HS-5 (cell line): ENCODE measurements around the gene PMM2.

ENCODE experiments used
- DNase-seq: peaks from one replicate; pipeline ENCODE4 v3.0.0-alpha.2; 2012; ENCODE audit warnings: low read depth

The PMM2 gene

DNA sequence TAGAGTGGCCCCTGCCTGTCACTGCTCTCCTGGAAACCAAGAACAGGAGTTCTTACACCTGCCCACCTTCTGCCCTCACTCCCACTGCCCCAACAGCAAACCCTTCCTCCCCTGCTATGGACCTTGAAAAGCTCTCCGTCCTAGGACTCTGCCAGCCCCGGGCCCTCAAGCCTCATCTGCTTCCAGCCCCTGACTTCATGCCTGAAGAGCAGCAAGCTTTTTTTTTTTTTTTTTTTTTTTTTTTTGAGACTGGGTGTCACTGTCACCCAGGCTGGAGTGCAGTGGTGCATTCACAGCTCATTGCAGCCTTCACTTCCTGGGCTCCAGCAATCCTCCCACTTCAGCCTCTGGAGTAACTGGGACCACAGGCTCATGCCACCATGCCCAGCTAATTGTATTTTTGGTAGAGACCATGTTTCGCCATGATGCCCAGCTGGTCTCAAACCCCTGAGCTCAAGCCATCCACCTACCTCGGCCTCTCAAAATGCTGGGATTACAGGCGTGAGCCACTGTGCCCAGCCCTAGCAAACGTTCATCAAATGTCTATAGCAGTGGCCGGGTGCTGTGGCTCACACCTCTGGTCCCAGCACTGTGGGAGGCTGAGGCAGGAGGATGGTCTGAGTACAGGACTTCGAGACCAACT, 54.2 kb downstream of the PMM2 start:
- no peak for DNase-seq

DNA sequence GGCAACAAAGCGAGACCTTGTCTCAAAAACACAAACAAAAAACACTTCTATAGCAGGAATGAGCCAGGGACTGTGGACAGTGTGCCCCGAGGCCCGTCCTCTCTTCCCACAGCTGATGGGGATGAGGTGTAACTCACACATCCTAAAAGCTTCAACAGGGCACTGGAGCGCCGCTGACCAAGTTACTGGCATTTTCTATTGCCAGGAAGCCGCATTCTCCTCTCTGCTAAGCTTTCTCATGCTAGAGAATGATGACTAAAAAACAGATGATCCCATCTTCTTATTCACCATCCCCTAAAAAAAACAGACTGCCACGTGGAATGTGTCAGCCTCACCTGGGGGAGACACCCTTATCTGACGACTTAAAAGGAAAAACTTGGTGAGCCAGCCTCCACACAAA, 54.9 kb downstream of the PMM2 start:
- no peak for DNase-seq

DNA sequence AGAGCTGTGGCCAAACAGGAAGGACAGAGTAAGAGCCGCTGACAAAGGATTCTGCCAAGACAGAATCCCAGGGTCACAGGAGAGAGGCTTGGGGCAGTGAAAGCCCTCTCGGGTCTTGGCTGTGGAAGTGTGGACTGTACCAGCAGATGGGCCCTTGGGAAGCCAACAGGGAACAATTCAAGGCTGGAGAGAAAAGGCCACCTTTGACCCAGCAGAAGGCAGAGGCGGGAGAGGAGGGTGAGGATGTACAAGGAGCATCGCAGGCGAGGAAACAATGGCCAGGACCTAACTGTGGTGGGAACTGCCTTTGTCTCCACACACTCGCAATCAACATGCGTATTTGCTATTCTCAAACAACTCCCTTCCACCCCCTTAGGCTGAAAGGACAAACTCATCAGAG, 55.5 kb downstream of the PMM2 start:
- DNase-seq = no peak

DNA sequence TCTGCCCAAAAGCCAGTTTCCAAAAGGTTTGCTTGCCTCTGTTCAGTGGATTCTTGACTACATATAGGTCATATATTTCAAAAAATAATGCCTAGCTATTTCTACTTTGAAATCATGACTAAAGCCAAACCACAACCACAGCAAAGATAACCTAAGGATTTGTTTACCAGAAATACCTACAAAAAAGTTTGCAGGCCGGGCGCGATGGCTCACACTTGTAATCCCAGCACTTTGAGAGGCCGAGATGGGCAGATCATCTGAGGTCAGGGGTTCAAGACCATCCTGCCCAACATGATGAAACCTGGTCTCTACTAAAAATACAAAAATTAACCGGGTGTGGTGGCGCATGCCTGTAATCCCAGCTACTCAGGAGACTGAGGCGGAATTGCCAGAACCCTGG, 56.0 kb downstream of the PMM2 start:
- DNase-seq = no peak

DNA sequence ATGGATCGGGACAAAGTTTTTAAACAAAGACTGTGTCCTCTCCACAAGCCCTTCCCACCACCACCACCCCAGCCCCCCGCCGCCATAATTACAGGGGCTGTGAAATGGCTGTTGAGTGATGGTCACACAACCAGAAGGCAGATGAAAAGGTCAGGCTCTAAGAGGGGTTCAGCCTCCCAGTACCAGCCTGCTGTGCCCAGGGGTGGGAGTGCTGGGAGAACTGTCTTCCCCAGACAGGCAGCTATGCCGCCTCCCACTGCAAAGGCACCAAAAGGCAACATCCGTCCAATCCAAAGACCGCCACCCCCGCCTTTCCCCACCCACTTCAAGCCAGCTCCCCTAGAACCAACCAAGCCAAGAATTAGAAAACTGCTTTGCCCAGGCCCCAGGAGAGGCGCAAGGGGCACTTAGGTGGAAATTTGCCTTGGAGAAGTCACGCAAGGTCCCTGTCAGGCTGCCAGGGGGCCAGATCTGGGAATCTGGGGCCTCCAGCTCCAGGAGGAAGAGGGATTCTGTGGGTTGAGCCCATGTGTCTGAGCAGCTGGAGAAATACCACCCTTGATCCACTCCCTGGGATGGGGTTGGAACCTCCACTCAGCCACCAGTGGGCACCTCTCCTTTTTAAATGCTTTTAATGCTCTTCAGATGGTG, 56.8 kb downstream of the PMM2 start:
- DNase-seq = no peak

DNA sequence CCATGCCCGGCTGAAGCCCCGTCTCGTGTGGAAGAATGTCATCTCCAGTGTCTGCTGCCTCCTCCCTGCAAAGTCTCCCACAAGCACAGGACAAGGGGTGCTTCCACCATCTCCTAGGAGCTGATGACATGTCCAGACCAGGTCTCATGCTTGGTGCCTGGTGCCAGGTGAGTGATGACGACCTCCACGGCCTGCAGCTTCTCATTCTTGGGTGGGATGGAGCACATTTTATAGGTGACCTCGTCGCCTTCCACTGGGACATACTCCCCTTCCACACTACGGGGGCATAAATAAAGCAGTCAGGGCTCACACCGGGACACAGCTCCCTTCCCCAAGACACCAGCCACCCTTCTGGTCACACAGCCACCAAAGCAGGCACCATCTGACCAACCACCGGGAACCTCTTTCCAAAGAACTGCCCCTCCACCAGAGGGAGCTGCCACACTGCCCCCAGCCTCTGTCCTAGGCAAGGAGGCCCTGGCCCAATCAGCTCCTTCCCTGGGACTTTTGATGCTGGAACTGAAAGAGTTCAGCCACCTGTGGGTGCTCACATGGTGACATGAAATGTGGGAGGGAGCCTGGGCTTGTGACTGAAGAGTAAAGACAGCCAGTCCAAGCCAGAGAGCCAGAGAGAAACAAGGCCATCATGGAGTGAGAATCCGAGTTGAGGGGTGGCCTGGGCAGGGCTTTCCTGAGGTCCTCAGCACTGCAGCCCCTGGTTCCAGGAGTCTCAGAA, 57.6 kb downstream of the PMM2 start:
- no peak for DNase-seq

DNA sequence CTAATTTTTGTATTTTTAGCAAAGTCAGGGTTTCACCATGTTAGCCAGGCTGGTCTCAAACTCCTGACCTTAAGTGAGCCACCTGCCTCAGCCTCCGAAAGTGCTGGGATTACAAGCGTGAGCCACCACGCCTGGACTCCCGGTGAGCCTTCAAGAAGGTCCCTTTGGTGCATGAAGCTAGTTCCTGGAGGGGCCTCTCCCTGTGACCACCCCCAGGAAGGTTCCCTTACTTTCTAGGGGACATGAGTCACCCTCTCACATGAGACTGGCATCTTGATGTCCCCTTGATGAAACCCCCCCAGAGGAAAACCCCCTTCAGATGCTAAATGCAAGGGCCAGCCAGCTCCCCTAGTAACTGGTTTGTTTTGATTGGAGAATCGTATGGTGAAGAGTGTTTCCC, 58.3 kb downstream of the PMM2 start:
- no peak for DNase-seq

DNA sequence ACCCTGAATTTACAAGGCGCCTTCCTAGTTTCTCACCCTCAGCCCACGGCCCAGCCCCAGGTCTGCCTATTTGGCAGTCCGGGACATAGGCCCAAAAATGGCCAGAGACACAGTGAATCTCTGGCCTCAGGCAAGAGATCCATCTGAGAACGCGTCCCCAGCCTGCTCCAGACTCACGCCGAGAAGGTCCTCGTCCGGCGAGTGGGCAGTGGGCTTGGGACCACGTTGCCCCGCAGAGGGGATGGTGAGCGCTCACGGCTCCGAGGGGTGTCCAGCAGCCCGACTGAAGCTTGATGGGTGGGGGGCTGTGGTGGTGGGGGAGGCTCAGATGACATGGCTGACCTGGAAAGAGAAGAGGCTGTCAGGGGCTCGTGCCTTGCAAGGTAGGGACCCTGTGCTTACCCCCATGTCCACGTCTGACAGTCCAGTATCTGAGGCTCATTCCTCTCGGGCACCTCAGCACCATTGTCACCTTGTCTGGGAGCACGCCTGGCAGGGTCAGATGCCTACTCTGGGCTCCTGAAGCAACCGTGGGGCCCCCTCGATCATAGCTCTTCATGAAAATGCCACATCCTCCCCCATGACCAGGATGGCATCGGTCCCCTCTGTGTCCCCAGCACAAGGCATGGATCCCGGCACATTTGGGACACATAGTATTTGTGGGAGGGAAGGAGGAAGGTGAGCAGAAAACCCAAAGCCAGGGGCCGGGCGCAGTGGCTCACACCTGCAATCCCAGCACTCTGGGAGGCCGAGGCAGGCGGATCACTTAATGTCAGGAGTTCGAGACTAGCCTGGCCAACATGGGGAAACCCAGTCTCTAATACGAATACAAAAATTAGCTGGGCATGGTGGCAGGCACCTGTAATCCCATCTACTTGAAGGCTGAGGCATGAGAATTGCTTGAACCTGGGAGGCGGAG, 61.6 kb downstream of the PMM2 start:
- no peak for DNase-seq

DNA sequence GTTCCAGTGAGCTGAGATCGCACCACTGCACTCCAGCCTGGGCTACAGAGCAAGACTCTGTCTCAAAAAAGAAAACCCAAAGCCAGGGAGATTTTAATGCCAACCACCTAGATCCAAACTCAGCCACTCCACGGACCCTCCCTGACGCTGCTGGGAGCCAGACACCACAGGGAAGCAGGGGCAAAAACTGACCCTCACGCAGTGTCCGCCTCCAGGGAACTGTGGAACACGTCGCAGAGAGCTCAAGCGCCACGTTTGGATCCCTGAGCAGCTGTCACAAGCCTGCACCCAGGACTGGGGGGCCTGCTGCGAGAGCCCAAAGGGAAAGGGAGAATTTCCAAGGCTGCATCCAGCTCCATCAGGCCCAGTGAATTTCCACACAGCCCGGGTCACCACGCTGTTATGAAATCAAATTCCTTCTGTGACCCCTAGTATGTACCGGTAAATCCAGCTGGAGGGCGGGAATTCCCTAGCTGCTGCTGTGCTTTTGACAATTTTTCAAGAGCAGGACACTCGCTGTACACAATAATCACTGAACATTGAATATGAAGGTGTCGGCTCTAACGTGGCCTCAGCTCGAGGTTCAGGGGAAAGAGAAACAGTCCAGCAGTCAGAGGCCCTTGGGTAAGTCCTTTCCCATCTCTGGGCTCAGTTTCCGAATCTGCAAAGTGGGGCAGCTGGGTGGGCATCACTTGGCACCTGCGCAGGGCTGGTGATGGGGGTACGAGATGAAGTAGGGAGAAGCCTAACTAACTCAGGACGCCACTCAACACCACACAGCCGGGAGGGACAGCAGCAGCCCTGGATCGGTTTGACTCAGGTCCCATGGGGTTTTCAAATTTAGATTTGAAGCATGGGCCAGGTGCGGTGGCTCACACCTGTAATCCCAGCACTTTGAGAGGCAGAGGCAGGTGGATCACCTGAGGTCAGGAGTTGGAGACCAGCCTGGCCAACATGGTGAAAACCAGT, 62.6 kb downstream of the PMM2 start:
- no peak for DNase-seq

DNA sequence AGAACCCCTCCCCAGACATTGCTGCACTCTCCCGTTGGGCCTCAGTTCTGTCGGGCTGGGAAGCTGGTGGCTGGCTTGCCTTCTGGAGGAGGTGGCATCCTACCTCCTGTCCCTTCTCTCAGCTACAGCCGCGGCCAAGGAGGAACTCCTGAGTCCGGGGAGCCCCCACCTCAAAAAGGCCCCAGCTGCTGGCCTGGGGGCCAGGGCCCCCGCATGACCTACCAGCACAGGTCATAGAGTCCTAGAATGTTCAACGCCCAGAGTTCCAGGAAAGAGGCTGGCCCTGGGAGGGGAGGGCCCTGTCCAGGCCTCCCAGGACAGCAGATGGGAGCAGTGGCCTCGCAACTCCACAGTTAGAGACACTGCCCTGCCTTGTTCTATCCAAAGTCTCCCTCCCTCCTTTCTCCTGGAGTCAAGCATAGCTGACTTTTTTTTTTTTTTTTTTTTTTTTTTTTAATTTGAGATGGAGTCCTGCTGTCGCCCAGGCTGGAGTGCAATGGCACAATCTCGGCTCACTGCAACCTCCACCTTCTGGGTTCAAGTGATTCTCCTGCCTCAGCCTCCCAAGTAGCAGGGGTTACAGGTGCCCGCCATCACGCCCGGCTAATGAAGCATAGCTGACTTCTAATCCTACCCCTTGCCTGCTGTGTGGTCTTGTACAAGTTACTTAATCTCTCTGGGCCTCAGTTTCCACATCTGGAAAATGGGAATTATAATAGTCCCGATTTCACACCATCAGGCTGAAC, 64.1 kb downstream of the PMM2 start:
- no peak for DNase-seq

DNA sequence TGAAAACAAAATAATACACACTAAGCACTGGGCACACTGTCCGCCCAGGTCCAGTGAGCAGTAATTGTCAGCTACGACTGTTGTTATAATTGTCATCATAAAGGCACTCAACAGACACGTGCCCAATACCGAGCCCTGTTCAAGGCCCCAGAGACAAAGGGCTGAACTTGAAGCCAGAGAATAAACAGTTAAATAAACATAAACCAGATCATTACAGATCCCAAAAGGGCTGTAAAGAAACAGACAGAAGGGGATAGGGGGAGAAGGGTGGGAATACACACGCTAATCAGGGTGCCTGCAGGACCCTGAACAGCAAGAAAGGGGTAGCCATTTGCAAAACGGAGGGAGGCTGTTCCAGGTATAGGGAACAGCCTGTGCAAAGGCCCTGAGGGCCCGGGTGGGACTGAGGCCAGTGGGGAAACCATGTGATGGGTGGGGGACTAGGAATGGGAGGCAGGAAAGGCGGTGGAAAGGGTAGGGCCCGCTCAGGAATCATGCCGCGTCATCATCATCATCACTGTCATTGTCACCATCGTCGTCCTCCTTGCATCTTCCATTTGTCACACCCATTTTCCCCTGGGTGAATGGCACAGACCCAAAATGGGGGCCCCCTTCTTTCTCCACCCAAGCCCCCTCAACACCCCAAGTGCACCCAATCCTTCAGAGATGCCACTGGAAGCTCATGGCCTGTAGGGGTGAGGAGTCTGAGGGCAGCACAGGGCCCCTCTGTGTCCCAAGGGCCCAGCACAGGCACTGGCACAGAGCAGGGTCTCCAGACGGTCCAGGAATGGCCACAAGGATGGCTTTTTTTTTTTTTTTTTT, 64.9 kb downstream of the PMM2 start:
- DNase-seq = no peak

DNA sequence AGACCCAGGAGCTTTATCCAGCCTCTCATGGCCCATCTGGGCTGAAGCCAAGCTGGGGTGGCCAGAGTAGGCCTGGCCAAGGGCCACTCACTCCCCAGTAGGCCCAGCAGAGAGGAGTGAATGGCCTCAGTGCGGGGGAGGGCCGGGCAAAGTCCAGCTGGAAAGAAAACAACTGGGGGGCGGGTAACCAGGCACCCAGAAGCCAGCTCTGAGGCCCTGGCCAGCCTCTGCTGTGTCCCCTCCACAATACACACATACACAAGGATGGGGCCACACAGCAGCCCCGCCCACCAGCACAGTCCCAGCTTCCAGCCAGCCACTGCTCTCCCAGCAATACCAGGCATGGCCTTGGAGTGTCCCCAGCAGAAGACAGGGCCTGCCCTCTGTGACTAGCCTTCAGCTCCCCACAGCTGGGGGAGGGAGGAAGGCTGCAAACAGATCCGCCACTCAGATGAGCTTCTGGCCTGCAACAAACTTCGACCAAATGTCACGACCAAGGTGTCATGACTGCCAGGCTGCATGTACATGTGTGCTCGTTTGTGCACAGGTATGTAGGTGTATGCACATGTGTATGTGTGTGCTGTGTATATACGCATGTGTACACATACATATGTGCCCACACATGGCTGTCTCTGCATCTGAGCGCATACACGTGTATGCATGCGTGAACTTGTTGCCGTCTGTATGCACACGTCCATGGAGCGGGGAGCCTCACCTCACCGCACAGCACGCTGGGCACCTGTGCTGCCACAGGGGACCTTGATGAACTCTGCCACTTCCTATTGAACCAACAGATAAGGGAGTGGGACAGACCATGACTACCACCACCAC, 66.2 kb downstream of the PMM2 start:
- DNase-seq = no peak

DNA sequence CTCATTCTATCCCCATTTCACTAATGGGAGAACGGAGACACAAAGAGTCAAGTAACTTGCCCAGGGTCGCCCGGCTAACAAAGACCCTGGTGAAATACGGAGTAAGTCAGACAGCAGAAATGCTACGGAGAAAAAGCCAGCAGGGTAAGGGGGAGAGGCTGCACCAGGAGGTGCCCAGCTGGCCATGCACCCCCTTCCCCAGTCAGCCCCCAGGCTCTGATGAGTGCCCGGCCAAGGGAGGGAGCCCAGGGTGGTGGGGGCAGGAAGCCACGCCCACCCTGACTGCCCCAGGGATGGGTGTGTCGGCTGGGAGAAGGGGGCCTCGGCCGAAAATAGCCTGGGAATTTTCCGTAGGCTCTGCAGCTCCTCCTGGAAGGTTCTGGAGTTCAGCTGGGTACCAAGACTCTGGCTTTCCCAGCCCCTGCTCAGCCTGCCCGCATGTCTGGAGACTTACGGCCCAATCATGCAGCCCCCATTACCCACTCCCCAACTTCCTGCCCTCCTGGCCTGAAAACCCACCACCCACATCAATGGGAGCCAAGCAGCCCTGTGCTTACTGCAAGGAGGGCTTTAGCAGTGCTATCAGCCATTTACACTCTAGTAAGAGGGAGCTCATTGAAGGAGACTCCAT, 67.0 kb downstream of the PMM2 start:
- DNase-seq = no peak

DNA sequence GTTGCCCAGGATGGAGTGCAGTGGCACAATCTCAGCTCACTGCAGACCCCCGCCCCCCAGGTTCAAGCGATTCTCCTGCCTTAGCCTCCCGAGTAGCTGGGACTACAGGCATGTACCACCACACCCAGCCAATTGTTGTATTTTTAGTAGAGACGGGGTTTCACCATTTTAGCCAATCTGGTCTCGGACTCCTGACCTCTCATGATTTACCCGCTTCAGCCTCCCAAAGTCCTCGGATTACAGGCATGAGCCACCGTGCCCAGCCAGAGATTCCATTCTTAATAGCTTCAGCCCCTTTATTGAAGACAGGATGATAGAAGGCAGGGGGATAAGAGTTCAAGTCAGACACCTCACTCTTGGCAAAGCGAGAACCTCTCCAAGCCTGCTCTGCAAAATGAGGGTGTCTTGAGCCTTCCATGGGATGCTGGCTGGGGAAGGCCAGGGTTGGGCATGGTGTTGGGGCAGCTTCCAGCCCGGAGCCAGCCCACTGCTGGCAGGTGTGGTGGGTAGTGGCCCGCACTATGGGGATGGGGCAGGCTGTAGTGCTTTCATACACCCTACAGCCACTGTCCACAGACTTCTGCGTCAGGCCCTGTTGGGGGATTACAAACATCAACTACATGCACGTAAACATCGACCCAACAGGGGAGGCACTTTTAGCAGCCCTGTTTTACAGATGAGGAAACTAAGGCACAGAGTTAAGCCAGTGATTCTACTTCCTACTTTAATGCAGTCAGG, 67.7 kb downstream of the PMM2 start:
- DNase-seq = no peak

DNA sequence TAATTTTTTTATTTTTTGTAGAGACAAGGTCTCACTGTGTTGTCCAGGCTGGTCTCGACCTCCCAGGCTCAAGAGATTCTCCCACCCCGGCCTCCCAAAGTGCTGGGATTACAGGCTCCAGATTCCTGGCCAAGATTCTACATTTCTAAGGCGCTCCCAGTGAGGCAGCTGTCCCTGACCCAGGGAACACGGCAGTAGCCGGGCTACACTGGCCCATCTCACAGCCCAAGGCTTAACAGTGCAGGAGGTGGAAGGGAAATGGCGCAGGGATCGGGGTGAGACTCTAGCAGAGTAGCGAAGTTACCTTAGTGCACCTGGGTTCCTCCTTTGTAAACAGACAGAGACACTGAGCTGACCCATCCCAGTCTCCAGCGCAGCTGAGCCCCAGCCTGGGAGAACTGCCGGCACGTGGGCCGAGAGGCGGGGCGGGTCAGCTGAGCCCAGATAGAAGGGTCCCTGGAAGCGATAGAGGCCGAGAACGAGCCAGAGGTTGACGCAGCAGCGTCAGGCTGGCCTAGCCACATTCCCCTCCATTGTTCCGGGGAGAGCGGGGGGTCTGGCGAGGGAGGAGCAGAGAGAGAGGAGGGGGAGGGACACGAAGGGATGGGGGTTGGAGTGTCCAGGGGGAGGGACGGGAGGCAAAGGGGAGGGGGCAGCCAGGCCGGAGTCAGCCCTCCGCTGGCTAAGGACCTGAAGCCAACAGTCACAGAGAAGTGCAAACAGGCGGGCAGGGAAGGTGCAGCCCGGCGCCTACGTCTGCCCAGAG, 68.7 kb downstream of the PMM2 start:
- no peak for DNase-seq

DNA sequence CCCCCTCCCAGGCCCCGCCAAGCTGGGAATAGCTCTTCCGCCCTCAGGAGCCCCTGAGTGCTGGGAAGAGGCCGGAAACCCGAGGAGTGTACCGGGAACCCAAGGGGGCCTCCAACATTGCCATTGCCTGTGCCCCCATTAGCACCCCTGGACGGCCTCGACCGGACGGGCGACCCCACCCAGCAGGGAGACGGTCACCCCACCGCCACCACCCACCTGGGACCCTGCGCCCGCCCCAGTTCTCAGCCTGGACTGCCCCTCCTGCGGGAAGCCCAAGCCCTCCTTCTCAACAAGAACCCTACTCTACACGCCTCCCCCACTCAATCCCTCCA, 69.2 kb downstream of the PMM2 start:
- DNase-seq = no peak
